ENCODE data around the gene SPTLC3. TPM values are rescaled to one million over a fixed set of nuclear protein-coding genes. Genes with fewer than 3 reads are reported as not detected.

SPTLC3 gene
- total and polyA plus RNA-seq, 2 of the 13 experiments (the other 11 are each of a cell fraction or from before 2014, with no cell fraction given): 20.5 to 95.6 TPM

DNA sequence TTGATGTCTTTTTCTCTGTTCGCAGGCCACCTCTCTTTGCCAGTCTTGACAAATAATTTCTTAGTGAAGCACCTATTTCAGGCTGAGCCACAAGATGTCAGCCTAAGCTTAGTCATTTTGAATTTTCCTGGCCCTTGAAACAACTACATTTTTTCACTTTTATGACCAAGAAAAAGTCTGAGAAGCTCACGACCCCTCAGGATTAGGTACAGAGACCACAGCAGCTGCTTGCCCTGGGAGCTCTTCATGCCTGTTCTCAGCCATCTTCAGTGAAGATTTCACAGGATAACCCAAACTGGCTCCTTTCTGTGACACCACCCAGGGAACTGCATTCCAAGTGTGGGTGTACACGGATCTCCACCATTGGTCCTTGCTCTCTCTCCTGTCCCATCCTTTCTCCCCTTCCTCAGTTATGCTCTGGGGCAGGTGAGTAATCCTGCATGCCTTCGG, 38.4 kb upstream of the SPTLC3 start (continued):
- TF ChIP-seq, protein P1, sequence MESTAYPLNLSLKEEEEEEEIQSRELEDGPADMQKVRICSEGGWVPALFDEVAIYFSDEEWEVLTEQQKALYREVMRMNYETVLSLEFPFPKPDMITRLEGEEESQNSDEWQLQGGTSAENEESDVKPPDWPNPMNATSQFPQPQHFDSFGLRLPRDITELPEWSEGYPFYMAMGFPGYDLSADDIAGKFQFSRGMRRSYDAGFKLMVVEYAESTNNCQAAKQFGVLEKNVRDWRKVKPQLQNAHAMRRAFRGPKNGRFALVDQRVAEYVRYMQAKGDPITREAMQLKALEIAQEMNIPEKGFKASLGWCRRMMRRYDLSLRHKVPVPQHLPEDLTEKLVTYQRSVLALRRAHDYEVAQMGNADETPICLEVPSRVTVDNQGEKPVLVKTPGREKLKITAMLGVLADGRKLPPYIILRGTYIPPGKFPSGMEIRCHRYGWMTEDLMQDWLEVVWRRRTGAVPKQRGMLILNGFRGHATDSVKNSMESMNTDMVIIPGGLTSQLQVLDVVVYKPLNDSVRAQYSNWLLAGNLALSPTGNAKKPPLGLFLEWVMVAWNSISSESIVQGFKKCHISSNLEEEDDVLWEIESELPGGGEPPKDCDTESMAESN (CRISPR knock-in tag; conservative IDR thresholded peaks at IDR 0.05): peak; percentile 65; the same call in 1 of the 2 replicates
- TF ChIP-seq DNMT1 (CRISPR knock-in tag; IDR thresholded peaks at IDR 0.05) (0 out of 2 replicates have a peak, but pooled peaks have one; percentile 52), ZNF160 (CRISPR knock-in tag; IDR thresholded peaks at IDR 0.05) (no peak), ERF (CRISPR knock-in tag; IDR thresholded peaks at IDR 0.05) (peak; percentile 53; the same call in 1 of the 2 replicates), ARNTL (CRISPR knock-in tag; IDR thresholded peaks at IDR 0.05) (no peak), HMG20B (CRISPR knock-in tag; conservative IDR thresholded peaks at IDR 0.05) (no peak), CHCHD3 (CRISPR knock-in tag; IDR thresholded peaks at IDR 0.05) (no peak), BORCS8-MEF2B (CRISPR knock-in tag; IDR thresholded peaks at IDR 0.05) (0 out of 2 replicates have a peak, but pooled peaks have one; percentile 48), NRL (CRISPR knock-in tag; IDR thresholded peaks at IDR 0.05; ENCODE audit: borderline replicate concordance) (no peak), ZNF75D (CRISPR knock-in tag; IDR thresholded peaks at IDR 0.05; ENCODE audit: borderline replicate concordance) (no peak), ZNF501 (CRISPR knock-in tag; IDR thresholded peaks at IDR 0.05) (no peak), SIN3B (IDR thresholded peaks at IDR 0.05; ENCODE audit: low read length) (no peak), HCFC1 (IDR thresholded peaks at IDR 0.05; ENCODE audit: low read depth, low read length) (no peak), ZNF619 (CRISPR knock-in tag; IDR thresholded peaks at IDR 0.05) (no peak), ZFP62 (CRISPR knock-in tag; IDR thresholded peaks at IDR 0.05) (no peak), FOXA1 (IDR thresholded peaks at IDR 0.05) (no peak), FOXA1 (CRISPR knock-in tag; IDR thresholded peaks at IDR 0.05) (no peak), SETDB1 (CRISPR knock-in tag; IDR thresholded peaks at IDR 0.05; ENCODE audit: borderline replicate concordance) (no peak), ZNF614 (CRISPR knock-in tag; IDR thresholded peaks at IDR 0.05; ENCODE audit: borderline replicate concordance) (no peak; the same call in 1 of the 2 replicates), ZNF792 (CRISPR knock-in tag; IDR thresholded peaks at IDR 0.05) (no peak), STAG1 (CRISPR knock-in tag; IDR thresholded peaks at IDR 0.05) (peak; percentile 98), ZNF12 (CRISPR knock-in tag; IDR thresholded peaks at IDR 0.05) (no peak)
- TF ChIP-seq, protein P2, sequence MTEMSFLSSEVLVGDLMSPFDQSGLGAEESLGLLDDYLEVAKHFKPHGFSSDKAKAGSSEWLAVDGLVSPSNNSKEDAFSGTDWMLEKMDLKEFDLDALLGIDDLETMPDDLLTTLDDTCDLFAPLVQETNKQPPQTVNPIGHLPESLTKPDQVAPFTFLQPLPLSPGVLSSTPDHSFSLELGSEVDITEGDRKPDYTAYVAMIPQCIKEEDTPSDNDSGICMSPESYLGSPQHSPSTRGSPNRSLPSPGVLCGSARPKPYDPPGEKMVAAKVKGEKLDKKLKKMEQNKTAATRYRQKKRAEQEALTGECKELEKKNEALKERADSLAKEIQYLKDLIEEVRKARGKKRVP (CRISPR knock-in tag; IDR thresholded peaks at IDR 0.05): no peak
- TF ChIP-seq, protein P3, sequence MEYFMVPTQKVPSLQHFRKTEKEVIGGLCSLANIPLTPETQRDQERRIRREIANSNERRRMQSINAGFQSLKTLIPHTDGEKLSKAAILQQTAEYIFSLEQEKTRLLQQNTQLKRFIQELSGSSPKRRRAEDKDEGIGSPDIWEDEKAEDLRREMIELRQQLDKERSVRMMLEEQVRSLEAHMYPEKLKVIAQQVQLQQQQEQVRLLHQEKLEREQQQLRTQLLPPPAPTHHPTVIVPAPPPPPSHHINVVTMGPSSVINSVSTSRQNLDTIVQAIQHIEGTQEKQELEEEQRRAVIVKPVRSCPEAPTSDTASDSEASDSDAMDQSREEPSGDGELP (IDR thresholded peaks at IDR 0.05; ENCODE audit: borderline replicate concordance, low read depth): no peak
- TF ChIP-seq, protein P4, sequence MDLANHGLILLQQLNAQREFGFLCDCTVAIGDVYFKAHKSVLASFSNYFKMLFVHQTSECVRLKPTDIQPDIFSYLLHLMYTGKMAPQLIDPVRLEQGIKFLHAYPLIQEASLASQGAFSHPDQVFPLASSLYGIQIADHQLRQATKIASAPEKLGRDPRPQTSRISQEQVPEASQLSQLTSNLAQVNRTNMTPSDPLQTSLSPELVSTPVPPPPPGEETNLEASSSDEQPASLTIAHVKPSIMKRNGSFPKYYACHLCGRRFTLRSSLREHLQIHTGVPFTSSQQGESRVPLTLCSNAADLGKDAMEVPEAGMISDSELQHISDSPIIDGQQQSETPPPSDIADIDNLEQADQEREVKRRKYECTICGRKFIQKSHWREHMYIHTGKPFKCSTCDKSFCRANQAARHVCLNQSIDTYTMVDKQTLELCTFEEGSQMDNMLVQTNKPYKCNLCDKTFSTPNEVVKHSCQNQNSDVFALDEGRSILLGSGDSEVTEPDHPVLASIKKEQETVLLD (CRISPR knock-in tag; IDR thresholded peaks at IDR 0.05; ENCODE audit: low read depth): no peak
- TF ChIP-seq, protein P5, sequence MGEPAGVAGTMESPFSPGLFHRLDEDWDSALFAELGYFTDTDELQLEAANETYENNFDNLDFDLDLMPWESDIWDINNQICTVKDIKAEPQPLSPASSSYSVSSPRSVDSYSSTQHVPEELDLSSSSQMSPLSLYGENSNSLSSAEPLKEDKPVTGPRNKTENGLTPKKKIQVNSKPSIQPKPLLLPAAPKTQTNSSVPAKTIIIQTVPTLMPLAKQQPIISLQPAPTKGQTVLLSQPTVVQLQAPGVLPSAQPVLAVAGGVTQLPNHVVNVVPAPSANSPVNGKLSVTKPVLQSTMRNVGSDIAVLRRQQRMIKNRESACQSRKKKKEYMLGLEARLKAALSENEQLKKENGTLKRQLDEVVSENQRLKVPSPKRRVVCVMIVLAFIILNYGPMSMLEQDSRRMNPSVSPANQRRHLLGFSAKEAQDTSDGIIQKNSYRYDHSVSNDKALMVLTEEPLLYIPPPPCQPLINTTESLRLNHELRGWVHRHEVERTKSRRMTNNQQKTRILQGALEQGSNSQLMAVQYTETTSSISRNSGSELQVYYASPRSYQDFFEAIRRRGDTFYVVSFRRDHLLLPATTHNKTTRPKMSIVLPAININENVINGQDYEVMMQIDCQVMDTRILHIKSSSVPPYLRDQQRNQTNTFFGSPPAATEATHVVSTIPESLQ (CRISPR knock-in tag; conservative IDR thresholded peaks at IDR 0.05): no peak
